ENCODE measurements around the gene PAFAH2.

DNA sequence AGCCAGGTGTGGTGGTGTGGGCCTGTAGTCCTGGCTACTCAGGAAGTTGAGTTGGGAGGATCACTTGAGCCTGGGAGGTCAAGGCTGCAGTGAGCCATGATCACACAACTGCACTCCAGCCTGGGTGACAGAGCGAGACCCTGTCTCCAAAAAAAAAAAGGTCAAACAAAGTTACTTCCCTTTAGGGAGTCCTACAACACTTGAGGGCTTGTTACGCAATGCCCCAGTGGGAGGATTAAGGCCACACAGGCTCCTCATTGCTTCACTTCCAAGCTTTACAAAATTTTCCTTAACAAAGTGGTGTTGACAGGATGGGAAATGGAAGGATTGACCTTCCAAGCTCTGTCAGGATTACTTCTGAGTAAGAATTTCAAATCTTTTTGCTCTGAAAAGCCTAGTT is 17.5 kb upstream of the PAFAH2 start:
- no peak for TF ChIP-seq RARB (CRISPR knock-in tag; IDR thresholded peaks at IDR 0.05)
- no peak for TF ChIP-seq ZFP3 (CRISPR knock-in tag; IDR thresholded peaks at IDR 0.05)
- no peak for TF ChIP-seq ISL1 (CRISPR knock-in tag; IDR thresholded peaks at IDR 0.05)
- no peak for TF ChIP-seq BACH2 (CRISPR knock-in tag; IDR thresholded peaks at IDR 0.05; ENCODE audit: borderline replicate concordance)
- TF ChIP-seq PPARA (CRISPR knock-in tag; IDR thresholded peaks at IDR 0.05; ENCODE audit: borderline replicate concordance): no peak
- TF ChIP-seq CREB5 (CRISPR knock-in tag; IDR thresholded peaks at IDR 0.05; ENCODE audit: low read depth): no peak
- TF ChIP-seq CSDC2 (CRISPR knock-in tag; IDR thresholded peaks at IDR 0.05): no peak
